Measurements from ENCODE around the gene MST1. TPM values are rescaled to one million over a fixed set of nuclear protein-coding genes. Genes with fewer than 3 reads are reported as not detected.

Gene MST1
- total RNA-seq, 4 donors from 2014 or later: 11.7 to 23.7 (median 17.0) TPM

- peaks cover 0 to 19% (median 0%) of the 10 kb centered on the region in 3 donors for H3K36me3 ChIP-seq
- H3K4me1 ChIP-seq: no peaks in the 10 kb centered on the region
- DNase-seq (ENCODE audit: low spot score in 2 of 2): no peak
- WGBS, 2 donors: 62 to 66% methylated on average over 8 of the region's 8 CpGs
- TF ChIP-seq, protein P1, sequence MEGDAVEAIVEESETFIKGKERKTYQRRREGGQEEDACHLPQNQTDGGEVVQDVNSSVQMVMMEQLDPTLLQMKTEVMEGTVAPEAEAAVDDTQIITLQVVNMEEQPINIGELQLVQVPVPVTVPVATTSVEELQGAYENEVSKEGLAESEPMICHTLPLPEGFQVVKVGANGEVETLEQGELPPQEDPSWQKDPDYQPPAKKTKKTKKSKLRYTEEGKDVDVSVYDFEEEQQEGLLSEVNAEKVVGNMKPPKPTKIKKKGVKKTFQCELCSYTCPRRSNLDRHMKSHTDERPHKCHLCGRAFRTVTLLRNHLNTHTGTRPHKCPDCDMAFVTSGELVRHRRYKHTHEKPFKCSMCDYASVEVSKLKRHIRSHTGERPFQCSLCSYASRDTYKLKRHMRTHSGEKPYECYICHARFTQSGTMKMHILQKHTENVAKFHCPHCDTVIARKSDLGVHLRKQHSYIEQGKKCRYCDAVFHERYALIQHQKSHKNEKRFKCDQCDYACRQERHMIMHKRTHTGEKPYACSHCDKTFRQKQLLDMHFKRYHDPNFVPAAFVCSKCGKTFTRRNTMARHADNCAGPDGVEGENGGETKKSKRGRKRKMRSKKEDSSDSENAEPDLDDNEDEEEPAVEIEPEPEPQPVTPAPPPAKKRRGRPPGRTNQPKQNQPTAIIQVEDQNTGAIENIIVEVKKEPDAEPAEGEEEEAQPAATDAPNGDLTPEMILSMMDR (IDR thresholded peaks at IDR 0.05): no peak
- TF ChIP-seq POLR2A (IDR thresholded peaks at IDR 0.05) (no peak), EP300 (IDR thresholded peaks at IDR 0.05) (no peak)
- no peaks in the 10 kb centered on the region for H3K27me3 ChIP-seq
- H3K4me3 ChIP-seq: no peak overlapping the region
- no peak overlapping the region for H3K27ac ChIP-seq
- H3K9me3 ChIP-seq: no peaks in the 10 kb centered on the region
Observed at GRCh38 chr3:49653621-49654020, 35.7 kb downstream of the MST1 start.

DNA sequence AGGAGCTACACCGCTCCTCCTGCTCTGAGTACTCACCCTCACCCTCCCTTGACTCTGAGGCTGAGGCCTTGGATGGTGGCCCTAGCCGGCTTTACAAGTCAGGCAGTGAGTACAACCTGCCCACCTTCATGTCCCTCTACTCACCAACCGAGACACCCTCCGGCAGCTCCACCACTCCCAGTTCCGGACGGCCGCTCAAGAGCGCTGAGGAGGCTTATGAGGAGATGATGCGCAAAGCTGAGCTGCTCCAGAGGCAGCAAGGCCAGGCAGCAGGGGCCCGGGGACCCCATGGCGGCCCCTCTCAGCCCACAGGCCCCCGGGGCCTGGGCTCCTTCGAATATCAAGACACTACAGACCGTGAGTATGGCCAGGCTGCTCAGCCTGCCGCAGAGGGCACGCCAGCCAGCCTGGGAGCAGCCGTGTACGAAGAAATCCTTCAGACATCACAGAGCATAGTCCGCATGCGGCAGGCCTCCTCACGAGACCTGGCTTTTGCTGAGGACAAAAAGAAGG lies 36.3 kb downstream of the MST1 start:
- Histone ChIP-seq H3K36me3 (peaks cover 0 to 19% (median 0%) of the 10 kb centered on the region in 3 donors), H3K4me1 (no peaks in the 10 kb centered on the region), H3K27ac (no peak overlapping the region), H3K27me3 (no peaks in the 10 kb centered on the region), H3K9me3 (no peaks in the 10 kb centered on the region), H3K4me3 (no peak overlapping the region)
- no peak for DNase-seq (ENCODE audit: low spot score in 2 of 2)
- 89 to 90% methylated on average over 20 to 21 of the region's 21 CpGs for WGBS, 2 donors
- TF ChIP-seq EP300 (IDR thresholded peaks at IDR 0.05) (no peak), POLR2A (IDR thresholded peaks at IDR 0.05) (no peak)
- TF ChIP-seq, protein P1 (IDR thresholded peaks at IDR 0.05): no peak

DNA sequence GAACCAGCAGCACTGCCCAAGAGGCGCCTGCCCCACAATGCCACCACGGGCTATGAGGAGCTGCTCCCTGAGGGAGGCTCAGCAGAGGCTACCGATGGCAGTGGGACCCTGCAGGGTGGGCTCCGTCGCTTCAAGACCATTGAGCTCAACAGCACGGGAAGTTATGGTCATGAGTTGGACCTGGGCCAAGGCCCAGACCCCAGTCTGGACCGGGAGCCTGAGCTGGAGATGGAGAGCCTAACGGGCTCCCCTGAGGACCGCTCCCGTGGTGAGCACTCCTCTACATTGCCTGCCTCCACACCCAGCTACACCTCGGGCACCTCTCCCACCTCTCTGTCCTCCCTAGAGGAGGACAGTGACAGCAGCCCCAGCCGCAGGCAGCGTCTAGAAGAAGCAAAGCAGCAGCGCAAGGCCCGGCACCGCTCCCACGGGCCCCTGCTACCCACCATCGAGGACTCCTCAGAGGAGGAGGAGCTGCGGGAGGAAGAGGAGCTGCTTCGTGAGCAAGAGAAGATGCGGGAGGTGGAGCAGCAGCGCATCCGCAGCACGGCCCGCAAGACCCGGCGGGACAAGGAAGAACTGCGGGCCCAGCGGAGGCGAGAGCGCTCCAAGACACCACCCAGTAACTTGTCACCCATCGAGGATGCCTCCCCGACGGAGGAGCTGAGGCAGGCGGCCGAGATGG lies 36.9 kb downstream of the MST1 start:
- peaks cover 0 to 19% (median 0%) of the 10 kb centered on the region in 3 donors for H3K36me3 ChIP-seq
- no peak for TF ChIP-seq EP300 (IDR thresholded peaks at IDR 0.05)
- H3K4me1 ChIP-seq: no peaks in the 10 kb centered on the region
- DNase-seq (ENCODE audit: low spot score in 2 of 2): no peak
- no peak overlapping the region for H3K4me3 ChIP-seq
- H3K27ac ChIP-seq: no peak overlapping the region
- no peaks in the 10 kb centered on the region for H3K27me3 ChIP-seq
- H3K9me3 ChIP-seq: no peaks in the 10 kb centered on the region
- 86 to 87% methylated on average over 29 to 35 of the region's 36 CpGs for WGBS, 2 donors

- 55 to 57% methylated on average over 7 to 8 of the region's 8 CpGs for WGBS, 2 donors
- TF ChIP-seq, protein P1 (IDR thresholded peaks at IDR 0.05): no peak
- TF ChIP-seq POLR2A (IDR thresholded peaks at IDR 0.05) (no peak), EP300 (IDR thresholded peaks at IDR 0.05) (no peak)
Observed at GRCh38 chr3:49650637-49651036, 38.6 kb downstream of the MST1 start.

GRCh38 chr3:49650177-49650576 lies 39.1 kb downstream of the MST1 start:
- Histone ChIP-seq H3K4me3 (no peak overlapping the region), H3K27me3 (no peaks in the 10 kb centered on the region), H3K27ac (no peak overlapping the region), H3K36me3 (peaks cover 0 to 19% (median 0%) of the 10 kb centered on the region in 3 donors), H3K9me3 (no peaks in the 10 kb centered on the region), H3K4me1 (no peaks in the 10 kb centered on the region)
- no peak for DNase-seq (ENCODE audit: low spot score in 2 of 2)
- no peak for TF ChIP-seq POLR2A (IDR thresholded peaks at IDR 0.05)
- 53 to 64% methylated on average over 1 of the region's 1 CpG for WGBS, 2 donors

More at GRCh38 chr3:49650637-49651036, 38.6 kb downstream of the MST1 start:
- Histone ChIP-seq H3K9me3 (no peaks in the 10 kb centered on the region), H3K27me3 (no peaks in the 10 kb centered on the region), H3K36me3 (peaks cover 0 to 19% (median 0%) of the 10 kb centered on the region in 3 donors), H3K4me3 (no peak overlapping the region), H3K4me1 (no peaks in the 10 kb centered on the region), H3K27ac (no peak overlapping the region)
- DNase-seq (ENCODE audit: low spot score in 2 of 2): no peak

DNA sequence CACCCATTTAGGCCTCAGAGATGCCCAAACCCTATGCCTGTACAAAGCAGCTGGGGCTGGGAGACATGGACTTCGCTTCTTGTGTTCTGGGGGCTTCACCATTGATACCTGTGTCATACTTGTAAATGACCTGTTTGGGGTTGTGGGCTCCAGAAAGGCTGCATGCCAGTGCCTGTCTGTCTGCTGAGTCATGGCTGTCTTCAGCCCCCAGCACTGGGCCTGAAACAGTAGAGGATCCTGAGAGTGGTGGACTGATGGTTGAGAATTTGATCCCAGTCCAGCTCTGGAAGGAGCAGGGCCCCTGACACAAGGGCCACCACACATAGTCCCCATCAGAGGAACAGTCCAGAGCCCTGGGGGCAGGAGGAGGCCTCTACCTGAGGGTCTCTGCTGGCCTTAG lies 39.7 kb downstream of the MST1 start:
- H3K36me3 ChIP-seq: peaks cover 0 to 19% (median 0%) of the 10 kb centered on the region in 3 donors
- no peaks in the 10 kb centered on the region for H3K4me1 ChIP-seq
- no peaks in the 10 kb centered on the region for H3K27me3 ChIP-seq
- no peak overlapping the region for H3K27ac ChIP-seq
- H3K9me3 ChIP-seq: no peaks in the 10 kb centered on the region
- no peak for DNase-seq (ENCODE audit: low spot score in 2 of 2)
- TF ChIP-seq POLR2A (IDR thresholded peaks at IDR 0.05) (no peak), EP300 (IDR thresholded peaks at IDR 0.05) (no peak)
- TF ChIP-seq, protein P1 (IDR thresholded peaks at IDR 0.05): no peak
- no peak overlapping the region for H3K4me3 ChIP-seq
- WGBS, 2 donors: 91 to 100% methylated on average over 1 of the region's 1 CpG
